SU-DHL-6 (cell line): Measurements from ENCODE around the gene HNF4A.

Source experiments
- H2AFZ ChIP-seq: fragments of 200-600 bp; sonication (generic); 2 replicates; pipeline ENCODE4 v1.6.1; 2014; ENCODE audit warnings: low read depth, mild to moderate bottlenecking, moderate library complexity, mixed read lengths, antibody characterized with exemption, low read length; ENCODE audit not compliant: severe bottlenecking
- H3F3A ChIP-seq: fragments of 200-600 bp; shearing (Covaris generic); 2 replicates; pipeline ENCODE4 v1.6.0; 2016; ENCODE audit warnings: antibody characterized with exemption, mild to moderate bottlenecking; ENCODE audit not compliant: insufficient read depth
- H3K27ac ChIP-seq: fragments of 200-600 bp; sonication (generic); 2 replicates; pipeline ENCODE4 v1.5.1; 2016; ENCODE audit warnings: low read depth, mild to moderate bottlenecking, low read length, moderate library complexity, mixed read lengths
- H3K27me3 ChIP-seq: fragments of 200-600 bp; sonication (generic), shearing (Covaris generic); 2 replicates; pipeline ENCODE4 v1.6.0; 2014; ENCODE audit warnings: mild to moderate bottlenecking, low read length
- H3K36me3 ChIP-seq: fragments of 200-600 bp; sonication (generic); 2 replicates; pipeline ENCODE4 v1.6.1; 2014; ENCODE audit warnings: mild to moderate bottlenecking, low read length, mixed read lengths
- H3K4me2 ChIP-seq: fragments of 300-600, 200-600 bp; shearing (Covaris generic), sonication (generic); 2 replicates; pipeline ENCODE4 v1.6.0; 2014; ENCODE audit warnings: low read length, low read depth, mild to moderate bottlenecking; ENCODE audit not compliant: poor library complexity, severe bottlenecking
- H3K4me3 ChIP-seq: fragments of 200-600 bp; sonication (generic); 2 replicates; pipeline ENCODE4 v1.5.1; 2014; ENCODE audit warnings: antibody characterized with exemption, low read length, mild to moderate bottlenecking, mixed read lengths; ENCODE audit not compliant: insufficient read depth, poor library complexity, severe bottlenecking
- H3K79me2 ChIP-seq: fragments of 200-600 bp; sonication (generic); 2 replicates; pipeline ENCODE4 v1.6.1; 2014; ENCODE audit warnings: mild to moderate bottlenecking, low read length, moderate library complexity; ENCODE audit not compliant: insufficient read depth
- H3K9ac ChIP-seq: fragments of 200-600 bp; sonication (generic); 2 replicates; pipeline ENCODE4 v1.7.0; 2014; ENCODE audit warnings: mild to moderate bottlenecking, low read length
- H3K9me2 ChIP-seq: fragments of 200-600 bp; sonication (generic); replicated peaks from 2 replicates; pipeline ENCODE4 v1.6.1; 2014; ENCODE audit warnings: low read length; ENCODE audit not compliant: insufficient read depth
- H3K9me3 ChIP-seq: fragments of 200-600 bp; sonication (generic); 2 replicates; pipeline ENCODE4 v1.6.1; 2014; ENCODE audit warnings: low read length, mixed read lengths; ENCODE audit not compliant: insufficient read depth
- H4K20me1 ChIP-seq: fragments of 200-600 bp; sonication (generic); 2 replicates; pipeline ENCODE4 v1.6.1; 2014; ENCODE audit warnings: low read depth, mild to moderate bottlenecking, antibody characterized with exemption, low read length, moderate library complexity, mixed read lengths
- CTCF ChIP-seq: fragments of 200-600 bp; sonication (generic); IDR thresholded peaks from one replicate; pipeline ENCODE4 v1.5.1; 2017; ENCODE audit warnings: antibody characterized with exemption, mild to moderate bottlenecking, low read length, moderate library complexity; ENCODE audit not compliant: insufficient read depth, poor library complexity, severe bottlenecking
- EZH2phosphoT487 ChIP-seq: fragments of 200-600 bp; sonication (generic), shearing (Covaris generic); conservative IDR thresholded peaks from 2 replicates; pipeline ENCODE4 v1.6.1; 2018; ENCODE audit warnings: mild to moderate bottlenecking, antibody characterized with exemption, low read length, moderate library complexity, mixed read lengths

Gene HNF4A

GRCh38 chr20:44331201-44331600 is 24.3 kb upstream of the HNF4A start:
- Histone ChIP-seq H3K27ac (no peak overlapping the region), H3K4me3 (no peak overlapping the region), H3K9me2 (no peaks in the 10 kb centered on the region), H4K20me1 (no peaks in the 10 kb centered on the region), H3K9ac (no peak overlapping the region), H3K36me3 (no peaks in the 10 kb centered on the region), H3K79me2 (no peaks in the 10 kb centered on the region), H3F3A (no peaks in the 10 kb centered on the region), H3K4me2 (no peak overlapping the region), H3K27me3 (no peaks in the 10 kb centered on the region), H2AFZ (no peak overlapping the region), H3K9me3 (no peaks in the 10 kb centered on the region)
- TF ChIP-seq EZH2phosphoT487 (no peak), CTCF (no peak)

- TF ChIP-seq EZH2phosphoT487 = no peak
- TF ChIP-seq CTCF = no peak
- H4K20me1 ChIP-seq = no peaks in the 10 kb centered on the region
- H3K36me3 ChIP-seq = no peaks in the 10 kb centered on the region
- H3K79me2 ChIP-seq = no peaks in the 10 kb centered on the region
- H3F3A ChIP-seq = no peaks in the 10 kb centered on the region
- H3K9me2 ChIP-seq = no peaks in the 10 kb centered on the region
- H3K4me2 ChIP-seq = no peak overlapping the region
- no peaks in the 10 kb centered on the region for H3K27me3 ChIP-seq
- H2AFZ ChIP-seq = no peak overlapping the region
- H3K4me3 ChIP-seq = no peak overlapping the region
- no peak overlapping the region for H3K9ac ChIP-seq
- H3K9me3 ChIP-seq = no peaks in the 10 kb centered on the region
- no peak overlapping the region for H3K27ac ChIP-seq
Observed at GRCh38 chr20:44334306-44334705, 21.2 kb upstream of the HNF4A start.

DNA sequence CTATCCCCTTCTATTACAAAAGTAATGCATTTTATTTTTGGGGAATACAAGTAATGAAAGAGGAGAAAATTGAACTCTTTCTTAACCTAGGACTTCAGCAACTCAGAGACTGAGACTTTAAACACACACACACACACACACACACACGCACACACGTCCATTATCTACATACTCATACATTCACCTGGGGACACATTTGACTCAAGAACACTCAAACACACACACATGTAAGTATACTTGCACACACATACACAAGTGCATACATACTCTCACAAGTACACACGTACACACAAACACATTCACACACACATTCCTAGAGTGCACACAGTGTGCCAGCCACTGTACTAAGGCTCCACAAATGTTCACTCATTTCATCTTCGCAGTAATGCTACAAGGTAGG is 20.8 kb upstream of the HNF4A start:
- no peaks in the 10 kb centered on the region for H3F3A ChIP-seq
- H3K9ac ChIP-seq = no peak overlapping the region
- H4K20me1 ChIP-seq = no peaks in the 10 kb centered on the region
- H3K36me3 ChIP-seq = no peaks in the 10 kb centered on the region
- no peak overlapping the region for H3K27ac ChIP-seq
- H3K4me3 ChIP-seq = no peak overlapping the region
- H3K27me3 ChIP-seq = no peaks in the 10 kb centered on the region
- TF ChIP-seq CTCF (no peak), EZH2phosphoT487 (no peak)
- H2AFZ ChIP-seq = no peak overlapping the region
- H3K9me2 ChIP-seq = no peaks in the 10 kb centered on the region
- H3K79me2 ChIP-seq = no peaks in the 10 kb centered on the region
- H3K4me2 ChIP-seq = no peak overlapping the region
- no peaks in the 10 kb centered on the region for H3K9me3 ChIP-seq

- Histone ChIP-seq H3K9ac (no peak overlapping the region), H3F3A (no peaks in the 10 kb centered on the region), H3K4me2 (no peak overlapping the region), H3K27ac (no peak overlapping the region), H2AFZ (no peak overlapping the region), H3K9me3 (no peaks in the 10 kb centered on the region), H4K20me1 (no peaks in the 10 kb centered on the region), H3K27me3 (no peaks in the 10 kb centered on the region), H3K36me3 (no peaks in the 10 kb centered on the region), H3K9me2 (no peaks in the 10 kb centered on the region), H3K79me2 (no peaks in the 10 kb centered on the region), H3K4me3 (no peak overlapping the region)
- TF ChIP-seq CTCF (no peak), EZH2phosphoT487 (no peak)
Observed at GRCh38 chr20:44335675-44336074, 19.8 kb upstream of the HNF4A start.
